HCT116 (cell line): ENCODE results near the gene PKD2L1. TPM values are rescaled to one million over a fixed set of nuclear protein-coding genes. Genes with fewer than 3 reads are reported as not detected.

ENCODE experiments used
- ATAC-seq: fragments of 200-7000 bp; cut with Tn5 transposase; 2 replicates; pipeline ENCODE4 v1.9.1; 2020; ENCODE audit warnings: mild to moderate bottlenecking, moderate library complexity
- Bru-seq: library from RNA; stranded (reverse); fragments of 400-500 nt; gene quantifications from one replicate; lab custom pipeline; 2021; lab: Mats Ljungman, UMichigan
- BruChase-seq, 2 experiments: library from RNA; stranded (reverse); fragments of 400-500 nt; gene quantifications; one replicate each; lab custom pipeline; 2021; lab: Mats Ljungman, UMichigan
- BruUV-seq: library from RNA; stranded (reverse); fragments of 400-500 nt; replicated peaks from 2 replicates; lab custom pipeline; 2021; lab: Mats Ljungman, UMichigan
- CTCF ChIA-PET: fragments of 300-600 bp; sonication (Branson Sonifier 250); formaldehyde crosslinking; loops from one replicate; lab custom pipeline; 2021; ENCODE audit warnings: antibody characterized with exemption; lab: Charles Lee
- POLR2A ChIA-PET: fragments of 300-600, 350-600 bp; sonication (Branson Sonifier 250); formaldehyde crosslinking; loops from one replicate; lab custom pipeline; 2021; ENCODE audit warnings: antibody characterized with exemption; lab: Charles Lee
- RAD21 ChIA-PET, 2 experiments: fragments of 300-600 bp; sonication (Branson Sonifier 250); formaldehyde crosslinking; loops; one replicate each; lab custom pipeline; 2023; ENCODE audit warnings: low total read pairs in 2 of 2; ENCODE audit not compliant: uncharacterized antibody in 2 of 2, unreplicated experiment in 2 of 2, low non-redundant PET in 1 of 2; lab: Charles Lee
- DNase-seq: peaks from one replicate; pipeline ENCODE4 v3.0.0-alpha.2; 2010; ENCODE audit warnings: low read depth, low spot score
- H2AFZ ChIP-seq: fragments of 200-600 bp; shearing (Covaris generic), sonication (generic); 2 replicates; pipeline ENCODE4 v1.6.1; 2017; ENCODE audit warnings: low read depth, mixed run types, mixed read lengths, antibody characterized with exemption, low read length; ENCODE audit not compliant: poor library complexity, severe bottlenecking
- H3K27ac ChIP-seq: 2 replicates; pipeline ENCODE4 v1.5.1; 2012; ENCODE audit warnings: low read depth, low read length
- H3K27me3 ChIP-seq: fragments of 200-600 bp; sonication (generic); 2 replicates; pipeline ENCODE4 v1.6.1; 2016; ENCODE audit warnings: mixed run types, low read length, mixed read lengths; ENCODE audit not compliant: insufficient read depth
- H3K36me3 ChIP-seq, 2 experiments: fragments of 200-500 bp in 1 of 2; fragments of 200-600 bp in 1 of 2; sonication (Bioruptor generic) in 1 of 2; sonication (generic) in 1 of 2; 2 replicates each; pipeline versions ENCODE4 v1.5.1 to v1.6.1; 2014 to 2016; ENCODE audit warnings: low read length in 2 of 2, inconsistent platforms in 1 of 2, mixed read lengths in 1 of 2, mixed run types in 1 of 2; ENCODE audit not compliant: insufficient read depth in 2 of 2, control insufficient read depth in 1 of 2
- H3K4me1 ChIP-seq, 2 experiments: fragments of 200-600 bp in 1 of 2; sonication (generic) in 1 of 2; 2 replicates each; pipeline versions ENCODE4 v1.5.1 to v1.6.1; 2012 to 2017; ENCODE audit warnings: low read length in 2 of 2, inconsistent platforms in 1 of 2, mild to moderate bottlenecking in 1 of 2, mixed read lengths in 1 of 2, mixed run types in 1 of 2, moderate library complexity in 1 of 2; ENCODE audit not compliant: insufficient read depth in 2 of 2, control insufficient read depth in 1 of 2
- H3K4me2 ChIP-seq: fragments of 200-600 bp; sonication (generic); 2 replicates; pipeline ENCODE4 v1.6.1; 2017; ENCODE audit warnings: mixed run types, low read length, mixed read lengths
- H3K4me3 ChIP-seq, 2 experiments: fragments of 200-600 bp in 1 of 2; sonication (generic) in 1 of 2; replicated peaks in 1 of 2; 2 replicates each; pipeline ENCODE4 v1.5.1; 2011 to 2016; ENCODE audit warnings: low read length in 2 of 2, control low read depth in 1 of 2, low read depth in 1 of 2, mild to moderate bottlenecking in 1 of 2, mixed read lengths in 1 of 2, mixed run types in 1 of 2
- H3K79me2 ChIP-seq: fragments of 200-600 bp; sonication (generic); 2 replicates; pipeline ENCODE4 v1.6.1; 2017; ENCODE audit warnings: mild to moderate bottlenecking, mixed run types, low read length, moderate library complexity, mixed read lengths; ENCODE audit not compliant: insufficient read depth
- H3K9ac ChIP-seq: fragments of 200-600 bp; sonication (generic); 2 replicates; pipeline ENCODE4 v1.6.1; 2016; ENCODE audit warnings: low read length, mixed read lengths
- H3K9me2 ChIP-seq: fragments of 200-600 bp; sonication (generic), shearing (Covaris generic); 2 replicates; pipeline ENCODE4 v1.6.1; 2017; ENCODE audit warnings: mixed run types, mild to moderate bottlenecking, moderate library complexity; ENCODE audit not compliant: insufficient read depth
- H3K9me3 ChIP-seq, 2 experiments: fragments of 200-500 bp in 1 of 2; fragments of 200-600 bp in 1 of 2; sonication (Bioruptor generic) in 1 of 2; sonication (generic) in 1 of 2; 2 replicates each; pipeline ENCODE4 v1.6.1; 2014 to 2017; ENCODE audit warnings: low read length in 2 of 2, mixed read lengths in 2 of 2, inconsistent platforms in 1 of 2, low read depth in 1 of 2, mild to moderate bottlenecking in 1 of 2, mixed run types in 1 of 2, moderate library complexity in 1 of 2; ENCODE audit not compliant: control insufficient read depth in 1 of 2, insufficient read depth in 1 of 2
- H4K20me1 ChIP-seq: fragments of 200-600 bp; sonication (generic), shearing (Covaris generic); 2 replicates; pipeline ENCODE4 v1.6.1; 2017; ENCODE audit warnings: mixed run types, mild to moderate bottlenecking, moderate library complexity; ENCODE audit not compliant: insufficient read depth
- CBX3 ChIP-seq: IDR thresholded peaks from 2 replicates; pipeline ENCODE4 v1.6.1; 2012; ENCODE audit warnings: low read depth
- CEBPB ChIP-seq: IDR thresholded peaks from 2 replicates; pipeline ENCODE4 v1.6.1; 2012; ENCODE audit warnings: low read depth
- CTCF ChIP-seq, 3 experiments: fragments of 200-600 bp in 1 of 3; sonication (generic) in 1 of 3; IDR thresholded peaks in 2 of 3; conservative IDR thresholded peaks in 1 of 3; 2 replicates each; pipeline ENCODE4 v1.5.1; 2012 to 2017; ENCODE audit warnings: low read depth in 2 of 3, low read length in 2 of 3, antibody characterized with exemption in 1 of 3, borderline replicate concordance in 1 of 3, control low read depth in 1 of 3, mild to moderate bottlenecking in 1 of 3, mixed read lengths in 1 of 3, mixed run types in 1 of 3, moderate library complexity in 1 of 3; ENCODE audit not compliant: insufficient read depth in 1 of 3
- ELF1 ChIP-seq: IDR thresholded peaks from 2 replicates; pipeline ENCODE4 v1.6.1; 2012; ENCODE audit warnings: low read depth, borderline replicate concordance
- EZH2 ChIP-seq: fragments of 200-600 bp; sonication (generic); IDR thresholded peaks from 2 replicates; pipeline ENCODE4 v1.6.1; 2017; ENCODE audit warnings: antibody characterized with exemption, mixed run types
- EZH2phosphoT487 ChIP-seq: fragments of 200-600 bp; IDR thresholded peaks from 2 replicates; pipeline ENCODE4 v1.6.1; 2018; ENCODE audit warnings: antibody characterized with exemption, borderline replicate concordance
- JUND ChIP-seq: IDR thresholded peaks from 2 replicates; pipeline ENCODE4 v1.6.1; 2012
- MAX ChIP-seq: IDR thresholded peaks from 2 replicates; pipeline ENCODE4 v1.6.1; 2012
- POLR2AphosphoS5 ChIP-seq: IDR thresholded peaks from 2 replicates; pipeline ENCODE4 v1.6.1; 2011; ENCODE audit warnings: mild to moderate bottlenecking, low read depth, low read length, moderate library complexity
- RAD21 ChIP-seq: IDR thresholded peaks from 2 replicates; pipeline ENCODE4 v1.6.1; 2012; ENCODE audit warnings: low read depth, mild to moderate bottlenecking
- REST ChIP-seq: IDR thresholded peaks from 2 replicates; pipeline ENCODE4 v1.6.1; 2012; ENCODE audit warnings: low read depth
- SIN3A ChIP-seq: IDR thresholded peaks from 2 replicates; pipeline ENCODE4 v1.6.1; 2012; ENCODE audit warnings: low read depth
- SP1 ChIP-seq: IDR thresholded peaks from 2 replicates; pipeline ENCODE4 v1.6.1; 2012; ENCODE audit warnings: low read depth
- SRF ChIP-seq: IDR thresholded peaks from 2 replicates; pipeline ENCODE4 v1.6.1; 2012; ENCODE audit warnings: low read depth
- TCF7L2 ChIP-seq: IDR thresholded peaks from 2 replicates; pipeline ENCODE4 v1.7.0; 2011; ENCODE audit warnings: borderline replicate concordance, inconsistent platforms; ENCODE audit not compliant: insufficient read depth, insufficient read length; ENCODE audit errors: extremely low read depth
- YY1 ChIP-seq: IDR thresholded peaks from 2 replicates; pipeline ENCODE4 v1.6.1; 2011; ENCODE audit warnings: low read length, low read depth, moderate library complexity, mild to moderate bottlenecking; ENCODE audit not compliant: insufficient replicate concordance; ENCODE audit errors: extremely low read depth
- ZBTB33 ChIP-seq: IDR thresholded peaks from 2 replicates; pipeline ENCODE4 v1.6.1; 2011; ENCODE audit warnings: mild to moderate bottlenecking, low read length, moderate library complexity; ENCODE audit not compliant: insufficient replicate concordance; ENCODE audit errors: extremely low read depth
- ZNF274 ChIP-seq: fragments of 200-500 bp; sonication (Bioruptor generic); IDR thresholded peaks from 2 replicates; pipeline ENCODE4 v1.6.1; 2014; ENCODE audit warnings: mild to moderate bottlenecking, low read depth, low read length, inconsistent platforms
- intact Hi-C: fragments of 100-400 bp; cut with micrococcal nuclease; formaldehyde crosslinking; loops from 2 replicates; pipeline ENCODE4 v1.10.0; 2022
- long read RNA-seq: library from polyadenylated mRNA; unstranded; transcript quantifications from one replicate; pipeline ENCODE4 v2.0.0, GENCODE V29; 2021; ENCODE audit not compliant: unreplicated experiment
- polyA plus RNA-seq: library from polyadenylated mRNA; unstranded; fragments of >200 nt; gene quantifications from 2 replicates; pipeline ENCODE4 v1.2.1, GENCODE V29; 2012; ENCODE audit warnings: missing spikeins
- total RNA-seq: library from RNA; stranded (reverse); gene quantifications from one replicate; pipeline ENCODE4 v1.2.1, GENCODE V29; 2021; ENCODE audit not compliant: unreplicated experiment
- TF ChIP-seq, protein P1 (sequence below): IDR thresholded peaks from 2 replicates; pipeline ENCODE4 v1.6.1; 2012

The PKD2L1 gene
- total RNA-seq (0.17 TPM), Bru-seq, nascent RNA (percentile 13 among the genes with signal in this experiment), BruChase-seq, experiment 1, labeled RNA remaining after a 6-hour chase (percentile 32 among the genes with signal in this experiment), BruChase-seq, experiment 2, labeled RNA remaining after a 2-hour chase (percentile 22 among the genes with signal in this experiment)
- 0.09 and 0.15 TPM in 2 replicates for polyA plus RNA-seq
- long read RNA-seq = 0 reads

DNA sequence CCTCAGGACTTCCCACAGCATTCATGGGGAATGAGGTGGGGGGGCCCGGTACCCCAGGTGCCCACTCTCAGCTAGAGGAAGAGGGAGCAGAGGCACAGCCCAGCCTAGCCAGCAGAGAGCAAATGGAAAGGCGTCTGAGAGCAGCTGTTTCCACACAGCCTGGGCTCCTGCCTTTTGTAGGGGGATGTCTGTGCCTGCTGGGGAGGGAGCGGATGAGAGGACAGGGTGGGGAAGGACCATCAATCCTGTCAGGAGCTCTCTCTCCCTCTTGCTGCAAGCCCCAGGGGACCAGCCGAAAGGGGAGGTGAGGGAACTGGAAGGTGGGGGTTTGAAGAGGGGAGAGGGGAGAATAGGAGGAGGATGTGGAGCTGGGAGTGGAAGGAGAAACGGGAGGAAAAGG lies at the start of gene PKD2L1:
PKD2L1 (minus strand) TSS at position 150 of the 400 bp plus-strand sequence; CDS start at position 25, 125 bp downstream.
- Histone ChIP-seq H2AFZ (no peak within 1 kb of the TSS), H3K36me3 (no peaks in the 10 kb centered on the region), H3K4me2 (no peak within 1 kb of the TSS), H3K79me2 (no peaks in the 10 kb centered on the region), H4K20me1 (no peaks in the 10 kb centered on the region), H3K9ac (no peak within 1 kb of the TSS), H3K9me3 (no peaks in the 10 kb centered on the region), H3K27ac (no peak within 1 kb of the TSS), H3K9me2 (no peaks in the 10 kb centered on the region), H3K4me3 (no peak within 1 kb of the TSS), H3K4me1 (no peaks in the 10 kb centered on the region), H3K27me3 (peaks cover 58% of the 10 kb centered on the region; the same call in 1 of the 2 replicates)
- no TSS peak for BruUV-seq
- intact Hi-C loops = no loop called here
- POLR2A ChIA-PET = no interaction called here
- TF ChIP-seq JUND (no peak), CBX3 (no peak), ELF1 (no peak), EZH2 (no peak), MAX (no peak), SP1 (no peak), REST (no peak), YY1 (no peak), ZNF274 (no peak), SRF (no peak), SIN3A (no peak), EZH2phosphoT487 (no peak), RAD21 (no peak), CEBPB (no peak), ZBTB33 (no peak), POLR2AphosphoS5 (no peak), TCF7L2 (no peak), CTCF (IDR thresholded peaks at IDR 0.05 in 2 of 3, conservative IDR thresholded peaks at IDR 0.05 in 1 of 3; ENCODE audit: borderline replicate concordance in 1 of 3, insufficient read depth in 1 of 3, low read depth in 2 of 3, low read length in 2 of 3) (no peak)
- TF ChIP-seq, protein P1, sequence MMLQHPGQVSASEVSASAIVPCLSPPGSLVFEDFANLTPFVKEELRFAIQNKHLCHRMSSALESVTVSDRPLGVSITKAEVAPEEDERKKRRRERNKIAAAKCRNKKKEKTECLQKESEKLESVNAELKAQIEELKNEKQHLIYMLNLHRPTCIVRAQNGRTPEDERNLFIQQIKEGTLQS = no peak
- RAD21 ChIA-PET = no interaction called here
- CTCF ChIA-PET = interaction anchor here (1.3 to 1.9 kb wide), 3 partner anchors 10 to 485 kb away, joined by 3 to 4 read pairs (median 3); no protein-coding TSS in a partner anchor
- no peak for DNase-seq
- no peak for ATAC-seq
